ENCODE measurements around the gene NID1.

- TF ChIP-seq EP300 (conservative IDR thresholded peaks at IDR 0.05; ENCODE audit: poor library complexity, severe bottlenecking): no peak
- TF ChIP-seq TAF1 (IDR thresholded peaks at IDR 0.05; ENCODE audit: low read depth): no peak
Measured at GRCh38 chr1:236083650-236084385, 18.9 kb upstream of the NID1 start.
